ENCODE data around the gene HOXC10. TPM values are rescaled to one million over a fixed set of nuclear protein-coding genes. Genes with fewer than 3 reads are reported as not detected.

Gene HOXC10
- total RNA-seq, 1 donor from 2014 or later, result 15.7 TPM

DNA sequence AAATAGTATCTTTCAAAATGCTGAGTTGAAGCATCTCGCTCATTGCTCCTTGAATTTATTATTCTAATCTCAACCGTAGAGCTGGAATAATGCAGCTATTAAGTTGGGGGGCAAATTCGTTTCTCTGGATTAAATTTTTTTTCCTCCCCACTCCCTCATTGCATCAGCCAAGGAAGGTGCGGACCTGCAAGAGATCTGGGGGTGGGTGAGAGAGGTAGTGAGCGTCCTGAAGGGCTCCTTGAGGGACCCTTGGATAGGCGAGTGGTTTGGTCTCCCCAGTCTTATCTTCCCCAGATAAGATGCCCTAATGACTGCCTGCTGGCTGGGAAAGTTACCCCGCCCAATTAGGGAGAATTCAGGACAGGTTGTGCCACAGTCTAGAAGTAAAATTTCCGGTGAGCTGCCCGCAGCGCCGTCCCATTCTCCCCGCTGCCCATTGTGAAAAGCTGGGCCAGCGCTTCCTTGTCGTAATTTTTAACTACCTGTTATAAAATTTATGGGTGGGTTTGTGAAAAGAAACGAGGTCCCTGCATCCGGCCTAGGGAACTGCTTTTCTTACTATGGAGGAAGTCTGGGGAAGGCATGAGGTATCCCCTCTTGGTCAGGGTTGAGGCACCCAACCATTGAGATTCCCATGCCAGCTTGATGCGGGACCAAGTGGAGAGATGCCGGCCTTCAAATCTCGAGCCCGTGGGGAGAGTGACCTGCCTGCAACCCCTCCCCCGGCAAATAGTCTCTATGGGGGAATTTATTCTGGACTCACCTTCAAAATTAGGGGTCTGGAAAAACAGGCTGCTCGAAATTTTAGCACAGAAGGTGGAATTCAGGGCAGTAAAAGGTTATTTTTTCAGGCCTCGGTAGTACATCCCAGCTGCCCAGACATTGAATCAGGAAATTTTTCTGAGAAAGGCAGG, 30.3 kb downstream of the HOXC10 start:
- H3K4me3 ChIP-seq (ENCODE audit: low read depth, low read length), result no peak overlapping the region
- TF ChIP-seq, protein P1, sequence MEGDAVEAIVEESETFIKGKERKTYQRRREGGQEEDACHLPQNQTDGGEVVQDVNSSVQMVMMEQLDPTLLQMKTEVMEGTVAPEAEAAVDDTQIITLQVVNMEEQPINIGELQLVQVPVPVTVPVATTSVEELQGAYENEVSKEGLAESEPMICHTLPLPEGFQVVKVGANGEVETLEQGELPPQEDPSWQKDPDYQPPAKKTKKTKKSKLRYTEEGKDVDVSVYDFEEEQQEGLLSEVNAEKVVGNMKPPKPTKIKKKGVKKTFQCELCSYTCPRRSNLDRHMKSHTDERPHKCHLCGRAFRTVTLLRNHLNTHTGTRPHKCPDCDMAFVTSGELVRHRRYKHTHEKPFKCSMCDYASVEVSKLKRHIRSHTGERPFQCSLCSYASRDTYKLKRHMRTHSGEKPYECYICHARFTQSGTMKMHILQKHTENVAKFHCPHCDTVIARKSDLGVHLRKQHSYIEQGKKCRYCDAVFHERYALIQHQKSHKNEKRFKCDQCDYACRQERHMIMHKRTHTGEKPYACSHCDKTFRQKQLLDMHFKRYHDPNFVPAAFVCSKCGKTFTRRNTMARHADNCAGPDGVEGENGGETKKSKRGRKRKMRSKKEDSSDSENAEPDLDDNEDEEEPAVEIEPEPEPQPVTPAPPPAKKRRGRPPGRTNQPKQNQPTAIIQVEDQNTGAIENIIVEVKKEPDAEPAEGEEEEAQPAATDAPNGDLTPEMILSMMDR (conservative IDR thresholded peaks at IDR 0.05; ENCODE audit: low read depth, low read length), result no peak
- DNase-seq (ENCODE audit: low read depth), result no peak

DNA sequence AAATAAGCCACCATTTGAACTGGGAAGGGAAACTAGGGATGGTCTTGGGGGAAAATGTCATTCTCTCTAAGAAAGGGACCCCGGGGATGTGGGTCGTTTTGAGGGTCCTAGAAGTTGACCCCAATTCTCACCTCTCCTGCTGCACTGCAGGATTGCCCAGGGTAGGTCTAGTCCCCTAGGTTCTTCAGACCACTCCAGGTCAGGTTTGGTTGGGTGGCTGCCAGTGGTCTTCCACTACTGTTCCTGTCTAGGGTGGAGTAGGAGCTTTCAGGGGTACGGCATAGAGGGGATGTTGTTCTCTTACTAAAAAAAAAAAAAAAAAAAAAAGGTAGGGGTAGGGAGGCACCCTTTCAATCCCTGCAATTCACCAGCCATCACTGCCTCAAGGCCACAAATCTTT, 31.1 kb downstream of the HOXC10 start:
- no peak for DNase-seq (ENCODE audit: low read depth)
- H3K4me3 ChIP-seq (ENCODE audit: low read depth, low read length), result peak overlapping the region; percentile 84
- TF ChIP-seq, protein P1 (conservative IDR thresholded peaks at IDR 0.05; ENCODE audit: low read depth, low read length), result no peak

DNA sequence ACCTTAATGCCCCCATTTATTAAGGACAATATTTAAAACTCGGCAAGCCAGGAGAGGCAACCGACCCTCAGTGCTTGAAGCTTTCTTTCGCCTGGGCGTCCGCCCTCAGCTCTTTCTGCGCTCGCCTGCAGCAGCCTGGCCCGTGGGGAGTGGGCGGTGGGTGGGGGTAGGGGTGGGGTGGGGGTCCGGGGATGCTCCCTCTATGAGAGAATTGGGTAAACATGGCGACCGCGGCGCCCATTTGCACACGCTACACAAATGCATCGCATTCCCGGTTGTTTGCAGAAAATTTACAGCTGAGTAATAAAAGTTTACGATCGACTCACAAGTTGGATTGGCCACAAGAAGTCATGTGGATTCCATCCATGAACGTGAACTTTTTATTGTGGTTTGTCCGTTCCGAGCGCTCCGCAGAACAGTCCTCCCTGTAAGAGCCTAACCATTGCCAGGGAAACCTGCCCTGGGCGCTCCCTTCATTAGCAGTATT, 31.6 kb downstream of the HOXC10 start:
- H3K4me3 ChIP-seq (ENCODE audit: low read depth, low read length), result peak overlapping the region; percentile 84
- TF ChIP-seq, protein P1 (conservative IDR thresholded peaks at IDR 0.05; ENCODE audit: low read depth, low read length), result no peak
- DNase-seq (ENCODE audit: low read depth), result no peak

DNA sequence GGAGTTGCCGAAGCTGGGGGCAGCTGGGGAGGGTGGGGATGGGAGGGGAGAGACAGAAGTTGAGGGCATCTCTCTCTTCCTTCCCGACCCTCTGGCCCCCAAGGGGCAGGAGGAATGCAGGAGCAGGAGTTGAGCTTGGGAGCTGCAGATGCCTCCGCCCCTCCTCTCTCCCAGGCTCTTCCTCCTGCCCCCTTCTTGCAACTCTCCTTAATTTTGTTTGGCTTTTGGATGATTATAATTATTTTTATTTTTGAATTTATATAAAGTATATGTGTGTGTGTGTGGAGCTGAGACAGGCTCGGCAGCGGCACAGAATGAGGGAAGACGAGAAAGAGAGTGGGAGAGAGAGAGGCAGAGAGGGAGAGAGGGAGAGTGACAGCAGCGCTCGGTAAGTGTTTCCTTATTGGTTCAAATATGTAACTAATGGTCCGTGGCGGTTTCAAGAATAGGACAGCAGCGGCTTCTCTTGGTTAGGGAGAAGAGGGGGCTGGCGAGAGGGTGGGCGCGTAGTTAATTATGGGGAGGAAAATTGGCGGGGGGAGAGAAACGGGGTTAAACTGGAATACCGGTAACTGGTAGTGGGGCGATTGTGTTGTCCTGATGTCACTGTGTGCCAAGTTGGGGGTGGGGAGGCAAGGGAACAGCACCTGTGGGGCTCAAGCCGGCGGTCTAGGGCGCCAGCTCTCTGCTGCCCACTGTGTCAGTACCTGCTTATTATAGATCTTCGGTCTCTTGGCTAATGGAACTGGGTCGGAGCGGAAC, 32.3 kb downstream of the HOXC10 start:
- DNase-seq (ENCODE audit: low read depth), result no peak
- TF ChIP-seq, protein P1 (conservative IDR thresholded peaks at IDR 0.05; ENCODE audit: low read depth, low read length), result peak; percentile 21

DNA sequence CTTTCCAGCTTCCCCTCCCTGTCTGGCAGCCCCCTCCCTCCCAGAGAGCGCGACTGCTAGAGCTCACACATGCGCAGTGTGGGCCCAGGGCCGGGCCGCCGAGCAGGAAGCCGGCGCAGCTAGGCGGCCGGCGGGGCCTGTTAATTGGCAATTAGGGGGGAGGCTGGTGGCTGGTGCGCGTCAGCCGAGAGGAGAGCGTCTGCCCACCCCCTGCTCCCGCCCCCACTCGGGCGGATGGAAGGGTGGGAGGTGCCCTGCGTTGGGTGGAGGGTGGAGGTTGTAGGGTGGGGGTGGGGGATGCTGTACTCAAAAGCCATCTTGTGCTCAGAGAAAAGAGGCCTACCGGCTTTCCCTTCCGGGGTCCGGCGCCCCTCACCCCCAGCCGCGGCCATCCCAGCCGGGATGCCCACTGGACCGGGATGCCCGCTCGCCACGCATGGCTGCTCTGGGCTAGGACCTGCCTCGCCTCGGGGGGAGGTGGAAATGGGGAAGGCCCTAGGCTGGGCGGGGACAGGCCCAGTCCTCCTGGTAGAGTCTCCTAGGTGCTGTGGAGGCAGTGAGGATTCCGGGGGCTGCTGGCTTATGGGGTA, 33.0 kb downstream of the HOXC10 start:
- TF ChIP-seq, protein P1 (conservative IDR thresholded peaks at IDR 0.05; ENCODE audit: low read depth, low read length), result no peak
- DNase-seq (ENCODE audit: low read depth), result no peak
- H3K4me3 ChIP-seq (ENCODE audit: low read depth, low read length), result peak overlapping the region; percentile 84

More for the DNA sequence above, 32.3 kb downstream of the HOXC10 start:
- H3K4me3 ChIP-seq (ENCODE audit: low read depth, low read length), result peak overlapping the region; percentile 84

DNA sequence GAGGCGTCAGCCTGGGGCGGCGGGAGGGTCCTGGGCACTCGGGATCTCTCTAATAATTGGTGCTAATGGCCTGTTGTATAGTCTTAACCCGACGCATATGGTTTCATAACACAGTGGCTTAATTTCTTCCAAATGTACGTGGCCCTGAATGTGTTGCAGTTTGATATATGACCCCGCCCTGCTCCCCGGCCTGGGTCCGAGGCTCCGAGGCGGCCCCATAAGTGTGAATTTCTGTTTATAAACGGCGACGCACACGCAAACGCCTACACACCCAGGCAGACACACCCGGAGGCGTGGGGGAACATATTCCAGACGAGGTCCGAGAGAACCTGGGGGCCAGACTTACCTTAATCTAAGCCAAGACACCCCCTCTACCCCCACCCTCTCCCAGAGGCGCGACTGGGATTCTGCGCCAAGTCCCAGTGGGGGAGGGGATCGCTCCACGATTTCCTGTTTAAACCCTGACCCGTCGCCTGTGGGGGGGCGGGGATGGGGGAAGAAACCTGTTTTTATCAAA, 33.6 kb downstream of the HOXC10 start:
- DNase-seq (ENCODE audit: low read depth), result no peak

More for the DNA sequence above, 33.6 kb downstream of the HOXC10 start:
- H3K4me3 ChIP-seq (ENCODE audit: low read depth, low read length), result peak overlapping the region; percentile 84
- TF ChIP-seq, protein P1 (conservative IDR thresholded peaks at IDR 0.05; ENCODE audit: low read depth, low read length), result no peak

All from epithelial cell of proximal tubule (primary cell).